ENCODE data around the gene GNA12.
"Not testable (repeated sequence)": the region's sequence is repeated elsewhere in the genome, so short reads cannot be mapped to it uniquely, and the experiment has no call there.

The GNA12 gene

GRCh38 chr7:2751086-2751485 is 93.0 kb downstream of the GNA12 start:
- DNase-seq (ENCODE audit: low spot score) = no peak

- DNase-seq (ENCODE audit: low spot score) = no peak
These were observed 94.1 kb downstream of the GNA12 start for GRCh38 chr7:2750004-2750407.

GRCh38 chr7:2748684-2749083 is 95.4 kb downstream of the GNA12 start:
- DNase-seq (ENCODE audit: low spot score) = not testable (repeated sequence)

DNA sequence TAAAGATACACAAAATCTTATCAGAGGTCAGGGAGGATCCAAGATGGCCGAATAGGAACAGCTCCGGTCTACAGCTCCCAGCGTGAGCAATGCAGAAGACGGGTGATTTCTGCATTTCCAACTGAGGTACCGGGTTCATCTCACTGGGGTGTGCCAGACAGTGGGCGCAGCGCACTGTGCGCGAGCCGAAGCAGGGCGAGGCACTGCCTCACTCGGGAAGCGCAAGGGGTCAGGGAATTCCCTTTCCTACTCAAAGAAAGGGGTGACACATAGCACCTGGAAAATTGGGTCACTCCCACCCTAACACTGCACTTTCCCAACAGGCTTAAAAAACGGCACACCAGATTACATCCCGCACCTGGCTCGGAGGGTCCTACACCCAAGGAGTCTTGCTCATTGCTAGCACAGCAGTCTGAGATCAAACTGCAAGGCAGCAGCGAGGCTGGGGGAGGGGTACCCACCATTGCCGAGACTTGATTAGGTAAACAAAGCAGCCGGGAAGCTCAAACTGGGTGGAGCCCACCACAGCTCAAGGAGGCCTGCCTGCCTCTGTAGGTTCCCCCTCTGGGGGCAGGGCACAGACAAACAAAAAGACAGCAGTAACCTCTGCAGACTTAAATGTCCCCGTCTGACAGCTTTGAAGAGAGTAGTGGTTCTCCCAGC is 100.5 kb downstream of the GNA12 start:
- not testable (repeated sequence) for DNase-seq (ENCODE audit: low spot score)

DNA sequence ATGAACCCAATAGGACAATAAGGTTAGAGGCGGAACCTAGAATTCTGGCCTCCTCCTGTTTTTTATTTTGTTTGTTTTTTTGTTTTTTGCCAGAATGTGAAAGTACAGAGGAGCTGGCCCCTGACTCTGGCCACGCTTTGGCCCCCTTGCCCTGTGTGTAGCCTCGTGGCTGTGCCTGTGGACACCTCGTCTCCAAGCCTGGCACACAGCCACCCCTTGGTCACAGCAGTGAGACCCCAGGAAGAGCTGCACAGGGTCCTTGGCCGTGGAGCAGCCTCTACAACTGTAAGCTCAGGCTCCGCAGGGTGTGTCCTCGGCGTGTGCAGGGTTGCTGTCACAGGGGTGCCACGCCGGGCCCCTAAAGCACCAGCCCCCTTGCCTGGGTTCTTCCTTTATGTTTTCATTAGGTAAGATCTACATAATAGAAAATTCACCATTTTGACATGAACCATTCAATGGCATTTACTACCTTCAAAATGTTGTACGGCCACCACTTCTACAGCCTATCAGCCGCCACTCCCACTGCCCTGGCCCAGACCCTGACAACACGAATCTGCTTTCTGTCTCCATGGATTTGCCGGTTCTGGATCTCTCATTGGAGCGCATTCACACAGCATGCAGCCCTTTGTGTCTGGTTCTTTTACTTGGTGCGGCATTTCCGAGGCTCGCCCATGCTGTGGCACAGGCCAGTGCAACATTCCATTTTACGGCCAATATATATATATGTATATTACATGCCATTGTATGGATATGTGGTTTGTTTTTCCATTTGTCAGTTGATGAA is 105.2 kb downstream of the GNA12 start:
- DNase-seq (ENCODE audit: low spot score) = no peak

DNA sequence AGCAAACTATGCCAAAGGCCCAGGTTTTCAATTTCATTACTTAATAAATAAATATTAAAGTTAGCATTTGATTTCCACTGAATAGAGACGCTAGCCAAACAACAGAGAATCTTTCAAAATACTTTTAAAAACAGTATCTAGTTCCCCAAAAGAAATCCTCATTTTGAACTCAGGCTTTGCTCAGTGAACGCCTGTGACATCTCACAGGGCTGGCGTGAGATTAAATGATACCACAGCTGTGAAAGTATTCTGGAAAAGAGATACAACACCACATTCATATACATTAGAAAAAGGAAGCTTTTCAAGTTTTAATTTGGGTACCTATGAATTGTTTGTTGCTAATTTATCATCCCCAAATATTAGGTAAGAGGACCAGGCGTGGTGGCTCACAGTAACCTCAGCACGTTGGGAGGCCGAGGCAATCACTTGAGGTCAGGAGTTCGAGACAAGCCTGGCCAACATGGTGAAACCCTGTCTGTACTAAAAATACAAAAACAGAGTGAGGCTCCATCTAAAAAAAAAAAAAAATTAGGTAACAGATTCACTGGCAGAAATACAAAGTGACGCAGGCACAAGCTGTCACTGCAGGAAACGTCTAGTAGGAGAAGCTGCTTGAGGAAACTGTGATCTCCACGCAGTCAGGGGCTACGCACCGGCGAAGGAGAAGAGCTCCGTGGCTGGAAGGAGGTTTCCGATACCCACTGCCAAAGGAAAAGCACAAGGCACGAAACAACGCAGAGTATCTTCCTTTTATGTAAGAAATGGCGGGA is 106.2 kb downstream of the GNA12 start:
- DNase-seq (ENCODE audit: low spot score) = no peak

DNA sequence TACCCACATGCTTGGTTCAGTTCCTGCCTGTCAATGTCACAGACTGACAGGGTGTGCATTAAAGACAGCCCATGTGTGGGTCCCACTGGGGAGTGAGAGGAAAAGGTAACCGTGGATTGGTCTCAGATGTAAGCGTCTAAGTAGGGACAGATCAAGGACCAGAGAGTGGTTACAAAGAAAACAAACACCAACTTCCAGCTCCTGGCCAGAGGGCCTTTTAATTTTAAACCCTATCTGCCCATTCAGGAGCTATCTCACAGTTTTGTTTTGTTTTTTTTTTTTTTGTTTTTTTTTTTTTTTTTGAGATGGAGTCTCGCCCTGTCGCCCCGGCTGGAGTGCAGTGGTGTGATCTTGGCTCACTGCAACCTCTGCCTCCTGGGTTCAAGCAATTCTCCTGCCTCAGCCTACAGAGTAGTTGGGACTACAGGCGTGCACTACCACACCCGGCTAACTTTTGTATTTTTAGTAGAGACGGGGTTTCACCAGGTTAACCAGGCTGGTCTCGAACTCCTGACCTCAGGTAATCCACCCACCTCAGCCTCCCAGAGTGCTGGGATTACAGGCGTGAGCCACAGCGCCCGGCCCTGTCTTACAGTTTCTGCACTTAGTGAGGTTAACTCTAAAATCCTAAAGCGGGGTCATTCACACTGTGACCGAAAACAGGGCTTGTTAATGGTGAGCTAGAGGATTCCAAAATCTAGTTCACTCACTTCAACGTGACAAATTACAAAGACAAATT is 106.9 kb downstream of the GNA12 start:
- not testable (repeated sequence) for DNase-seq (ENCODE audit: low spot score)

DNA sequence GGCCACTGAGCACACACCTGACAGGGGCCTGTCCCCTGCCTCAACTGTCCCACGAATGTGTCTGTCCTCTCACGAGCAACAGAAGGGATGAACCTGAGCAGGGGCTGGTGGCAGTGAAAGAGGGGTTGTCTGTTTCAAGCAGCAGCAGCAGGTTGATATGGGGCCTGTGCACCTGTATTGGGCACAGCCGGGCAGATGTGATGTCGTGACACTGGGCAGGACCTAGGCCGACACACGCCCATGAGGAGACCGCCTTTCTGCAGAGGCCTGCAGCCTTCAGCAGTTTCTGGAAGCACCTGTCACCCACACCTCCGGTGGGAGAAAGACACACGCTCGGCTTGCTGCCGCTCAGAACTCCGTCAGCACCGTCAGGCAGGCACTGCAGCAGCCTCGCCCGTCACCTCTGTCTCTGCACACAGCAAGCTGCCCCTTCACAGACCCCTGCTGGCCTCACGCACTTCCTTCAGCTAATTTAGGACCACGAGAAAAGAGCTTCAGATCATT is 107.6 kb downstream of the GNA12 start:
- no peak for DNase-seq (ENCODE audit: low spot score)

- DNase-seq (ENCODE audit: low spot score) = no peak
These were observed 108.4 kb downstream of the GNA12 start for GRCh38 chr7:2735744-2736143.

- no peak for DNase-seq (ENCODE audit: low spot score)
These were observed 109.1 kb downstream of the GNA12 start for GRCh38 chr7:2734751-2735571.

DNA sequence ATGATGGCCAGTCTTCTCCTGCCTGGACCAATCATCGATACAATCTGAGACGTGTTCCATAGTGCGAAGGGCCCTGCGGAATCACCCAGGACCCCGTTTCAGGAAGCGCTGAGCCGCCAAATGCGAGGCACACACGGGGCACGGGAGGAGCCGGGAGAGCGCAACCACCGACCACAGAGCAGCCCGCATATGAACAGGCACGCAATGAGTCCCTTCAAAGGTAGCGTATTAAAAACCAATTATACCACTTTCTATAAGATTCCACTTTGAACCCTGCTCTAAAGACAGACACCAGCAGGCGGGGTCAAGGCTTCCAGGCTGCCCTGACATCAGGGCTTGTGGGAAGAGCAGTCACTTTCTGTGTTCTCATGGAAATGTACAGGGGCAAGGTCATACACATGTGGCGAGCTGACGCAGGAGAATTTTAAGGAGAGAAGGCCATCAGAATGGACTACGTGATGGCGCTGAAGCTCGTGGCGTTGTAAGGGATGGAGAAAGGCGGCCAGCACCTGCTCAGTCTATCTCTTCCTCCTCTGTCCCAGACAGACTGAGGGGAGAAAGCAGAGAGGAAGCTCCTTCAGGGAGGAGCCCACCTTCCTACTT is 109.9 kb downstream of the GNA12 start:
- DNase-seq (ENCODE audit: low spot score) = no peak

GRCh38 chr7:2732959-2733584 is 111.0 kb downstream of the GNA12 start:
- no peak for DNase-seq (ENCODE audit: low spot score)

DNA sequence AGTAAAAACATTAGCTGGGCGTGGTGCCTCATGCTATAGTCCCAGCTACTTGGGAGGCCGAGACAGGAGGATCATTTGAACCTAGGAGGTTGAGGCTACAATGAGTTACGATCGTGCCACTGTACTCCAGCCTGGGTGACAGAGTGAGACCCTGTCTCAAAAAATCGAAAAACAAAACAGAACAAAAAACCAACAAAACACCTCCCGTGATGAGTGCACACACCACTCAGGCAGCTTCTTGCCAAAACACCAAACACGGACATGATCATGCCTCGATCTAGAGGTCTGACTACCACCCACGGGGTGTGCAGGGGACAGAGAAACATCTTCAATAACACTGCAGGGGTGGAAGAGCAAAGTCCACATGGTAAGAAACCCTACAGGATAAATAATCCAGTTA is 111.7 kb downstream of the GNA12 start:
- no peak for DNase-seq (ENCODE audit: low spot score)

DNA sequence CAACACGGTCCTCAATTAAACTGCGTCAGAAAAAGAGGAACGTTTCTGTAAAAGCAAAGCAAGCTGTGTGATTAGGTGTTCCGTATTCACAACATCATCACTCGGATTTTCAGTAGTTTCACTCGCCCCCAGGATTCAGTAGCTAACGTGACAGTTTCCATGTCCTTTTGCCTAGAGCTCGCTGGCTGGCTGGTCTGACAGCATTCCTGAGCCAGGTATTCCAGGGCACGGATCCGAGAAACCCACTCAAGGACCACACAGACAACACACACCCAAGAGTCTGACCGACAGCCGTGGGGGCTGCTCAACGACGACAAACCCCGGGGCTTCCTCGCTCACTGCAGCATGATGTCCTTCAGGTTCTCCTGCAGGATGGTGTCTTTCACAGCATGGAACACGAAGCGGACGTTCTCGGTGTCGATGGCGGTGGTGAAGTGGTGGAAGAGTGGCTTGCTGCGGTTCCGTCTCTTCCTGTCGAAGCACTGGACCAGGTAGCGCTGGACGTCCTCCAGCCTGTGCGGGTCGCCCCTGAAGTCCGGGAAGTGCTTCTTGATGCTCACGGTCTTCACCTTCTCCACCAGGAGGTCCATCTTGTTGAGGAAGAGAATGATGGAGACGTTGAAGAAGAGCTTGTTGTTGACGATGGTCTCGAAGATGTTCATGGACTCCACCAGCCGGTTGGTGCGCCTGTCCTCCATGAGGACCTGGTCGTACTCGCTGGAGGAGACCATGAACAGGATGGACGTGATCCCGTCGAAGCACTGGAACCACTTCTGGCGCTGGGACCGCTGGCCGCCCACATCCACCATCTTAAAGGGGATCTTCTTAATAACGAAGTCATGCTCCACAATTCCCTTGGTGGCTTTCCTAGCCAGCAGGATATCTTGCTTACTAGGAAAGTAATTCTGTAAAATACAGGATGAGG is 113.0 kb downstream of the GNA12 start:
- DNase-seq (ENCODE audit: low spot score) = no peak

GRCh38 chr7:2729893-2730716 is 114.0 kb downstream of the GNA12 start:
- no peak for DNase-seq (ENCODE audit: low spot score)

GRCh38 chr7:2729031-2729892 is 114.8 kb downstream of the GNA12 start:
- no peak for DNase-seq (ENCODE audit: low spot score)
